Measurements from ENCODE around the gene TPM4. TPM values are rescaled to one million over a fixed set of nuclear protein-coding genes. Genes with fewer than 3 reads are reported as not detected.
"Not testable (repeated sequence)": the region's sequence is repeated elsewhere in the genome, so short reads cannot be mapped to it uniquely, and the experiment has no call there.

The TPM4 gene
- total RNA-seq, 1 donor from 2014 or later: 422 TPM

DNA sequence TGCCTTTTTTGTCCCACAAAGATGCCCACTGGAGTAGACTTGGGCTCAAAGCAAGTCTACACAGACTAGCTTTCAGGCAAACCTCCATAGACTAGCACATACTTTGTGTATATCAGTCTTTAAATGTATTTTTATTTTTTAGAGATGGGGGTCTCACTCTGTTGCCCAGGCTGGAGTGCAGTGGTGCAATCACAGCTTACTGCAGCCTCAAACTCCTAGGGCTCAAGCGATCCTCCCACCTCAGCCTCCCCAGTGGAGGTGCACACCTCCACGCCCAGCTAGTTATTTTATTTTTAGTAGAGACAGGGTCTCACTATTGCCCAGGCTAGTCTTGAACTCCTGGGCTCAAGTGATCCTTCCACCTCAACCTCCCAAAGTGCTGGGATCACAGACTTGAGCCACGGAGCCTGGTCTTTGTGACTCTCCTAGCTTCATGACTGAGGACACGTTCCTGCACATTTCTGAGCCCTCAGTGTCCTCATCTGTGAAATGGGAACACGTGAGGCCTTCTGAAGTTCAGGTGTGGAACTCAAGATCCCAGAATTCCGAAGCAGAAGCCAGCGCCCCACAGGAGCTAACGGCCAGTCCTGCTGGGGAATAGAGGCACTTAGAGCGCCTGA is 5.1 kb upstream of the TPM4 start:
- DNase-seq (ENCODE audit: low spot score): no peak

DNA sequence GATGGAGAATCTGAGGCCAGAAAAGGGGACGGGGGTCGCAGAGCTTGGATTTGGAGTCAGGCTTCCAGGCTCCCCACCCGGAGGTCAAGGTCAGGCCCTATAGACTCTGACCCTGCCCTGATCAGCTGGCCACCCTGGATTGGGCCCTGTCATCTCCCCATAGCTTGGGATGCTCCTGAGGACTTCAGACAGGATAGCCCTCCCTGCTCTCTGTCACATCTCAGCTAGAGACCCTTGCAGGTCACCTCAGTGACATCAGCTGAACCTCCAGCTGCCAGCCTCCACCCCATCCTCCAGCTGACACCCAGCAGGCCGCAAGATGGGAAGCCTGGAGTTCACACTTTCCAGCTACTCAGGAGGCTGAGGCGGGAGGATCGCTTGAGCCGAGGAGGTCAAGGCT is 2.8 kb upstream of the TPM4 start:
- DNase-seq (ENCODE audit: low spot score): no peak

DNA sequence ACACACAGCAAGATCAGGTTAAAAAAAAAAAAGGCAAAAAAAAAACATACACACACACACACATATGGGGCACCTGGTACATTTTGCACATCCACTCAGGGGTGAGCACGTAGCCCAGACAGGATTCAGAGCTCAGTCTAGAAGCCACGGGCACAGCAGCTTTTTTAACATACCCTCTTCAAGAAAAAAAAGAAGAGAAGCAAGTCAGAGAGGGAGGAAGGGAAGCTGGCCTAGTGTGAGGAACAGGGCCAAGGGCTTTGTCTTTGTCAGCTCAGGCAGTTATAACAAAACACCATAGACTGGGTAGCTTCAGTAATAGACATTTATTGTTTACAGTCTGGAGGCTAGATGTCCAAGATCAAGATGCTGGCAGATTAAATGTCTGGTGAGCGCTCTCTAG is 2.3 kb upstream of the TPM4 start:
- DNase-seq (ENCODE audit: low spot score): no peak

DNA sequence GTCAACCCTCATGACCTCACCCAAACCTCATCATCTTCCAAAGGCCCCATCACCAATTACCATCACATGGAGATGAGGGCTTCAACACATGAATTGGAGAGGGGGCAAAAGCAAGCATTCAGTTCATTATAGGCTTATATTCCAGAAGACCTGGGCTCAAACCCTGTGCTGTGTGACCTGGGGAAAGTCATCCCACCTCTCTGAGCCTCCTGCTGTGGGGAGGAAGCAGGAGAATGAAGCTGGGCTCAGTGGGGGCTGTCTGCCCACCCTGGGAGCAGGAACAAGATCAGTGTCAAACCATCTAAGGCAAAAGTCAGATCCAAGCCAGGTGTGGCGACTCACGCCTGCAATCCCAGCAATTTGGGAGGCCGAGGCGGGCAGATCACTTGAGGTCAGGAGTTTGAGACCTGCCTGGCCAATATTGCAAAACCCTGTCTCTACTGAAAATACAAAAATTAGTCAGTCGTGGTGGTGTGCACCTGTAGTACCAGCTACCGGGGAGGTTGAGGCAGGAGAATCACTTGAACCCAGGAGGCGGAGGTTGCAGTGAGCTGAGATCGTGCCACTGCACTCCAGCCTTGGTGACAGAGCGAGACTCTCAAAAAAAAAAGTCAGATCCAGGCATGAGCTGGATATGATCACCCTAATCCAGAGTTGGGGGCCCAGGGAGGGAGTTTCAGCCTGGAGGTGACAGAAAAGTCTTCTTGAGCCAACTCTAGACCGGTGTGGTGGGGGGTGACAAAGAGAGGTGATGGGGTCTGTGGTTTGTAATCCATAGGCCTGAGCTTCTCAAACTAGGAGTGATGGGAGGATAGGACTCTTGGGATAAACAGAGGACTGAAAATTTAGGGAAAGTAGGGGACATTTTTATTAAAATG is 1.6 kb upstream of the TPM4 start:
- no peak for DNase-seq (ENCODE audit: low spot score)

DNA sequence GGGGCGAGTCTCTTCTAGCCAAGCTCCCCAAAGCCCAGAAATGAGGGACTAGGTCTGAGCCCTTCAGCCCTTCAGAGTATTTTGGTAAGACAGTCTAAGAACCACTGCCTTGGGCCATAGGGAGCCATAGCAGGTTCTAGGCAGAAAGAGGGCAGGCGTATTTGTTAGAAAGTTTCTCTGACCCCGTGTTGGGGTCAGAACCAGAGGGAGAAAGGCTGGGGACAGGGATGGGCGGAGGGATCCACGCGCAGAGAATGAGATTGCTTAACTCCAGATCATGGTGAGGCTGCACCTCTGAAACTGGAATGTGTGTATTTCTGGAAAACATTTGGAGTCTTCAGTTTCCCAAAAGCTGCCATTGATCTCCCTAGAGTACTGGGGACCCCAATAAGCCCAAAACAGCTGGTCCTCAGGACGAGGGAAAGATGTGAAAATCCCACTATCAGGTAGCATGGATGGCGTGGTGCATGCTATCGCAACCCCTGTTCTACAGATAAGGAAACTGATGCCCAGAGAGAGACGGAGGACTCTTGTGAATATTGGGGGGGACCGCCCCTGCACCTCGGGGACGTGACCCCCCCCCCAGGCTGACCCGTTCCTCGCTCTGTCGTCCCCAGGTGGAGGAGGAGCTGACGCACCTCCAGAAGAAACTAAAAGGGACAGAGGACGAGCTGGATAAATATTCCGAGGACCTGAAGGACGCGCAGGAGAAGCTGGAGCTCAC is 703 bp upstream of the TPM4 start:
- no peak for DNase-seq (ENCODE audit: low spot score)

DNA sequence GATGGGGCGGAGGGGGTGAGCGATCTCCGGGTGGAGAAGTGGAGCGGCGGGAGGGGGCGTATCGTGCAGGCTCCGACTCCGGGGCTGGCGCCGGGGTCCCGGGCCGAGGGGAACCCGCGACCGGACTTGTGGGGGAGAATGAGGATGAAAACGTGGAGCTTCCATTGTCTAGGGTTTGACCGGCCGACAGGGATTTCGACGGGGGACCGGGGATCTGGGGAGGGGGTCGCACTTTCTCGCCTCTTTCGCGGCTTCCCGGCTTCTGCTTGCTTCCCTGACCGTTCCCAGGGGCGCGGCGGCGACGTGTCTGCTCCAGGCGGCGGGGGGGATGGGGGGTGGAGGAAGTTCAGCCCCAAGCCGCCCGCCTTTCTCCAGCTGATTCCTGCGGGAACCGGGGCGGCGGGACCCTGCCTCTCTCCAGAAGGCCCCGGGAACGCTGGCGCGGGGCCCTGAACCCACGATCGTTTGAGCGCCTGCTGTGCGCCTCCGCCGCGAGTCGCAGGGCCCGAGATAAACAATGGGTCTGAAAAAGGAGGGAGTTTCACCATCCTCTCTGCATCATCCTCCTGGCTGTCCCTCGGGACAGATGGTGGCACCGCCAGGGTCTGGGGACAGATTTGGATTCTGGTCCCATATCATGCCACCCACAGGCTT is 790 bp downstream of the TPM4 start:
- peak; percentile 77 for DNase-seq (ENCODE audit: low spot score)

DNA sequence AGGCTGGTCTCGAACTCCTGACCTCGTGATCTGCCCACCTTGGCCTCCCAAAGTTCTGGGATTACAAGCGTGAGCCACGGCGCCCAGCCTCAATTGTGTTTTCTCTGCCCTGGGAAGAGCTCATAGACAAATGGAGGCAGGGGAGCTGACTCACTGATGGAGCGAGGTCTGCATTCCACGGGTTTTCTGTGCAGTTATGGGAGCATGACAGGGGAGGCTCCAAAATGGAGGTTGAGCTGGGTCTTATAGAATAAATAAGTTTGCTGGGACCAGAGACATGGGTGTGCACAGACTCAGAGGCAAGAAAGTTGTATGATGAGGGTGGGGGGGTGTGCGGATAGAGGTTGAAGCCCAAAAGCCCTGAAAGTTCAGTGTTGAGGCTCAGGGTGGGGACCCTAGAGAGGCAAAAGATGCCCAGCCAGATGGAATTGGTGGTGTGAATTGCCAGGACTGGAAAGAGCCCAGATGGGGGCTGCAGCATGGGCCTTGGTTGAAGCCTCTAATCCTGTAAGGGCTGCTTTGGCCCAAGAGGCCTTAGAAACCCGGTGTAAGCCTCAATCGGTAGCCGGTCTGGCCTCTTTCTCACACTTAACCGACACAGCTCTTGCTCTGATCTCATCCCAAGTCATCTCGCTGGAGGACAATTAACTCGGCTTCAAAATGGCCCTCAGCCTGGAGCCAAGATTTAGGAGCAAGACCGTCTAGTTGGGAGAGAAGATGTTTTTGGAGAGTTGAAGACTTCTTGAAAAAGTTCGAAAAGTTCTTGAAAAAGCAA is 1.9 kb downstream of the TPM4 start:
- no peak for DNase-seq (ENCODE audit: low spot score)

DNA sequence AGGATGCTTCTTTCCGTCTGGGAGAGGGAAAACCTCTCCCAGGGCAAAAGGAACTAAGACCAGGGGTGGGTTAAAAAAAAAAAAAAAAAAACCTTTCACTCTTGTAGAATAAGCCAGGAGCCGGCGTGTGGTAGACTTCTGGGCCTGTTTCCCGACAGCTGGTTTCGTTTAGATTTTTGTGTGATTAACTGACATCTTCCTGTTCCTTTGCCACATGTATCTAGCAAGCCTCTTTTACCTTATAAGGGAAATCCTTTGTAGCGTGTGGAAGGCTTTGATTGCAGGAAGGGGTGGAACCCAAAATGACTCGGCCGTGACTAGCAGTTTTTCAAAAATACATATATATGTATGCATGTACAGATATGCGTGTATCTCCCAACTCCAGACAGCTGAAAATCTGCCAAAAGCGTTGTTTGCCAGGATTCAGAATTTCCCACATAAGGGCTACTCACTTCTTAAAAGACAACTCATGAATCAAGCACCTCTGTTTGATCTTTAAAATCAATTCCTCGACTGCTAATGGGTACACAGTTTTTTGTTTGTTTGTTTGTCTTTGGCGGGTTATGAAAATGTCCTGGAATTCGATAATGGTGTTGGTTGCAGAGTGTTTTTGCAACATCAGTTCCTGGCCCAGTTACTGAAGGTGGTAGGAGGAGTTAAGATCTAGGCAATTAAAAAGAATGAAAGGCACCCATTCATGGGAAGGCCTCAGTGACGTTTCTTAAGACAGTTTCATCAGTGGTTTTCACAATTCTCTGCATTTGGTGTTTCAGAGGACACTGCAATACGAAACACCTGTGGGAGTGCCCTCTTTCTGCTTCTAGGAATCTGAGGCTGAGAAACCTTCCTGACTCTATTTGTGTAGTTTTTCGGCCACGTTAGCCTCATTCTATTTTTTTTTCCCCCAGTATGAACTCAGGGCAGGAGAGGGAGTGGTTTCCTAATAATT is 2.7 kb downstream of the TPM4 start:
- peak; percentile 87 for DNase-seq (ENCODE audit: low spot score)

DNA sequence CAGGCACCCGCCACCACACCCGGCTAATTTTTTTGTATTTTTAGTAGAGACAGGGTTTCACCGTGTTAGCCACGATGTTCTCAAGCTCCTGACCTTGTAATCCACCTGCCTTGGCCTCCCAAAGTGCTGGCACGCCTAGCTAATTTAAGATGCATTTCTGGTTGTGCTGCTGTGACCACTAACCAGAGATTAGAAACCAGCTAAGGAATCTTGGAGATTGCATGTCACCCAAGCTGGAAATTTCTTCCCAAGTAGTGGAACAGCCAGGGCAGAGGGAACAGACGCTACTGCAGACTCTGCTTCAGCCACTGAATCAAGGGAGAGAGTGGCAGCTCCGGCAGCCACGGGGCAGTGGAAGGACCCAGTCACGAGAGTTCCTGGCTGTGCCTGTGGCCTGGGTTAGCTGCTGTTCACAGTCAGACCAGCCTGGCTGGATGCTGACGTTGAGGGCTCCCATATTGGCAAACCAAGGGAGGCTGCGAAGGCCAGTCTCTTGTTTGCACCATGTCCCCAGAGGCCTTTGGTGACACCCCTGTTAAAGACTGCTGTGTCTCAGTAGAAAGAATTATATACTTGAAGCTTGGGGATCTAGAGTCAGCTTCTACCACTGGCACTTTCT is 7.9 kb downstream of the TPM4 start:
- DNase-seq (ENCODE audit: low spot score): no peak

DNA sequence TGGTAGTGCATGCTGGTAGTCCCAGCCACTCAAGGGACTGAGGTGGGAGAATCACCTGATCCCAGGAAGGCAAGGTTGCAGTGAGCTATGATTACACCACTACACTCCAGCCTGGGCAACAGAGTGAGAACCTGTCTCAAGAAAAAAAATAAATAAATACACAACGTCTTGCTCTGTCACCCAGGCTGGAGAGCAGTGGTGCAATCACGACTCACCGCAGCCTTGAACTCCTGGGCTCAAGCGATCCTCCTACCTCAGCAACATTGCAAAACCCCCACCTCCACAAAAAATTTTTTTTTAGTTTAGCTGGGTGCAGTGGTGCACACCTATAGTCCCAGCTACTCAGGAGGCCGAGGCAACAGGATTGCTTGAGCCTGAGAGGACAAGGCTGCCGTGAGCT is 8.8 kb downstream of the TPM4 start:
- no peak for DNase-seq (ENCODE audit: low spot score)

DNA sequence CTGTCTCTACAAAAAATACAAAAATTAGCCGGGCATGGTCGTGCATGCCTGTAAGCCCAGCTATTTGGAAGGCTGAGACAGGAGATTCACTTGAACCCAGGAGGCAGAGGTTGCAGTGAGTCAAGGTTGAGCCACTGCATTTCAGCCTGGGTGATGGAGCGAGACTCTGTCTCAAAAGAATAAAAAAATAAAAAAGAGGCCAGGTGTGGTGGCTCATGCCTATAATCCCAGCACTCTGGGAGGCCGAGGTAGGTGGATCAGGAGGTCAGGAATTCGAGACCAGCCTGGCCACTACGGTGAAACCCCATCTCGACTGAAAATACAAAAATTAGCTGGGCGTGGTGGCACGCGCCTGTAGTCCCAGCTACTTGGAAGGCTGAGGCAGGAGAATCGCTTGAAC is 11.1 kb downstream of the TPM4 start:
- DNase-seq (ENCODE audit: low spot score): not testable (repeated sequence)

DNA sequence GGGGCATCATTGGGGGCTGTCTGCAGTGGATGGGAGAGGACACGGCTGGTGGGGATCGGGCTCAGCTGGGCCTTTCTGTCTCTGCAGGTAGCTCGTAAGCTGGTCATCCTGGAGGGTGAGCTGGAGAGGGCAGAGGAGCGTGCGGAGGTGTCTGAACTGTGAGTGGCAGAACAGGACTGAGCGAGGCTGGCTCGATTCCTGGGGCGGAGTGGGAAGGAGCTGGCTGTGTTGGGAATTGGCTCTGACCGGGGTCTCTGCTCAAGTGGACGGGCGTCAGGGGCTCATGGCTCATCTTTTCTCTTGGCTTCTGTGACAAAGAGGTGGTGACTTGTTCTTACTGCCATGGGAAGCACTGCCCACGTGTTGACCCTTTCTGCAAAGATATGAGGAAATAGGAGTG is 11.6 kb downstream of the TPM4 start:
- no peak for DNase-seq (ENCODE audit: low spot score)

DNA sequence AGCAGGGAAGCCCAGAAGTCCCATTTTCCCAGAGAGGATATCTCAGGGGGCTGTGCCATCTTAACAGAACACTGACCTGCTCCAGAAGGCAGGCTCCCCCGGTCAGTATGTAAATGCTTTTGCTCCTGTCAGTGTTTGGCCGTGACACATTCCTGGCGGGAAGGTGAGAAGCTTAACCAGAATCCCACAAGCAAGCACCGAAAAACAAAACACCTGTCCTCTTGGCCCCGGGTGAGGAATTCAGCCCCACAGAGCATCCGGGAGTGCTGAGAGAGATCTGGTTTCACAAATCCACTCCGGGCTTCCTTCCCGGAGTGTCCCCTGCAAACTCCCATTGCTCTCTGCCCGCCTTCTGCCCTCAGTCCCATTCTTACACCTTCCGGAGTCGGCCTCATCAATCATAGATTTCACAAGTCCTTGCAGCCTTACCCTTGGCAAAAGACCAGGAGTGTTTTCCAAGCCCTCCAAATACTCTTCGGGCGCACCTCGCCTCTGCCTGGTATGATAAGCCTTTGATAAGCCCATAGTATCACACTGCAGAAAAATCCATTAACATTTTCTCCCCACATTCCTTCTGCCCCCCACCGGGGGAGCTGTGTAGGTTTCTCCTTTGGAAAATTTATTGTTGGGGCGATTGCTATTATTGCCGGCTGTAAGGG is 12.2 kb downstream of the TPM4 start:
- no peak for DNase-seq (ENCODE audit: low spot score)

DNA sequence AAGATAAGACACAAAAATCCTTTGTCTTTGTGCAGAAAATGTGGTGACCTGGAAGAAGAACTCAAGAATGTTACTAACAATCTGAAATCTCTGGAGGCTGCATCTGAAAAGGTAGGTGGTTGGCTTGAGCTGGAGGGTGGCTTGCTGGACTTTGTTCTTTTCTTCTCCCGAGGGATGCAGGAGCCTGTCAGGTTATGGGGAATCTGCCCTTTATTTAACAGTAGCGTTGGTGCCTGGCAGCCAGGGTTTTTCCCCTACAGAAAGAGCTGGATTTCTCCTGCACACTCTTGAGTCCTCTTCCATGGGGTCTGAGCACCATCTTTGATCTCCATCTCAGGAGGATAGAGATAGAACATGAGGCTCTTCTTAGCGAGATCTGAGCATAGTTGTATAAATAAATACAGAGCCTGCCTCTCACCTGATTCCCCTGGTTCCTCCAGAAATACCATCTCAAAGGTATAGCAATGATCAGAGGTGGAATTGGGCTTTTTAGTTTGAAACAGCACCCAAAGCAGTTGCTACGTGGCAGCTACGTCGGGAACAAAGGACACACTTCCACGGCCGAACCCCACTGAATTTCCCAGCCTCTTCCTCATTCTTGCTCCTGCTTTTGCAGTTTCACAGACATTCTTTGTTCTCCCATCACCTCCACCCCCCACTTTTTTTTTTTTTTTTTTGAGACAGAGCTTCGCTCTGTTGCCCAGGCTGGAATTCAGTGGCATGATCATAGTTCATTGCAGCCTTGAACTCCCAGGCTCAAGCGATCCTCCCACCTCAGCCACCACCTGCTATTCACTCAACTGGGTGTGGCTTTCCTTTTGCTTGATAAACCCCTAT is 12.9 kb downstream of the TPM4 start:
- DNase-seq (ENCODE audit: low spot score): no peak

DNA sequence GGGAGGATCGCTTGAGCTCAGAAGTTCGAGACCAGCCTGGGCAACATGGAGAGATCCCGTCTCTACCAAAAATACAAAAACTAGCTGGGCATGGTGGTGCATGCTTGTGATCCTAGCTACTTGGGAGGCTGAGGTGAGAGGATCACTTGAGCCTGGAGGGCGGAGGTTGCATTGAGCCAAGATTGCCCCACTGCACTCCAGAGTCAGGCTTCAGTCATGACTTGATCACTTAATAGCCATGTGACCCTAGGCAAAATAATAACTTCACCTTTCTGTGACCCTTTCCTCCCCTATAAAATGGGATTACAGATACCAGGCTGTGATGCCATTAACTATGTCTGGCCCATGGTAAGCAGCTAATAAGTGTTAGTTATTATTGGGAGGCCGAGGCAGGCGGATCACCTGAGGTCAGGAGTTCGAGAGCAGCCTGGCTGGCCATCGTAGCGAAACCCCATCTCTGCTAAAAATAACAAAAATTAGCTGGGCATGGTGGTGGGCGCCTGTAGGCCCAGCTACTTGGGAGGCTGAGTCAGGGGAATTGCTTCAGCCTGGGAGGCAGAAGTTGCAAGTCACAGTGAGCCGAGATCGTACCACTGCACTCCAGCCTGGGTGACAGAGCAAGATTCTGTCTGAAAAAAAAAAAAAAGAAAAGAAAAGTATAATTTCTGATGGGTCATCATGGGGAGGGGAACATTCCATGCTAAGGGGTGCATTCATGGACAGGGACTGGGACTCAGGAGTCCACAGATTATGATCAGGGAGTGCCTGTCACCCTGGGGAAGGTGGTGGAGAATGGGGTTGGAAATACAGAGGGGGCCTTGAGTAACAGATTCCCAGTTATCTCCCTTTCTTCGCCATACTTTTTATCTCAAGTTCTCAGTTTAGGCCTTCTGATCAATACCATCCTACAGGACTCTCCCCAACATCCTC is 15.5 kb downstream of the TPM4 start:
- no peak for DNase-seq (ENCODE audit: low spot score)

DNA sequence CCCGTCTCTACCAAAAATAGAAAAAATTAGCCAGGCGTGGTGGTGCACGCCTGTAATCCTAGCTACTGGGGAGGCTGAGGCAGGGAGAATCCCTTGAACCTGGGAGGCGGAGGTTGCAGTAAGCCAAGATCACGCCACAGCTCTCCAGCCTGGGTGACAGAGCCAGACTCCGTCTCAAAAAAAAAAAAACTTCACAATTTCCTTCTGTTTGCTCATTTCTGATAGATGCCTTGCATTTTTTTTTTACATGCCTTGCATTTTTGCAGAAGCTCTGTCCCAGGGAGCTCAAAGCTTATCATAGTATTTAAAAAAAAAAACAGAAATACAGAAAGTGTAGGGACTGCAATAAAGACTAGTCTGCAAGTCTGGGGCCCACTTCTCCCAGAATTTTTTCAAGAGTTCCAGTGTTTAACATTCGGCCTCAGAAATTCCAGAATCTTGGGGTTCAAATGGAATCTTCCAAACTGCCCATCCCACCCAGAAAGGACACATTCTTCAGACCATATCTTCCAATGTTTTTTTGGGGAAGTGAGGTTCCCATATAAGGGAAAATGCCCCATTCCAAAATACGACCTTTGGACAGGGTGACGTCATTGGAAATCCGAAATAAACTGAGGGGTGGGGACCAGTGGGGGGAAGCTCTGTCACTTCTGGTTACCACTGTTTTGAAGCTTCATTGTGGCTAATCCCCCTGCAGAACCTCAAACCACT is 18.2 kb downstream of the TPM4 start:
- no peak for DNase-seq (ENCODE audit: low spot score)
